Measurements from ENCODE around the gene FZD7. TPM values are rescaled to one million over a fixed set of nuclear protein-coding genes. Genes with fewer than 3 reads are reported as not detected.

FZD7 gene
- total and polyA plus RNA-seq, 10 of the 15 experiments (the other 5 are each of a cell fraction or from before 2014, with no cell fraction given), result 0.24 to 2.4 (median 0.75) TPM

DNA sequence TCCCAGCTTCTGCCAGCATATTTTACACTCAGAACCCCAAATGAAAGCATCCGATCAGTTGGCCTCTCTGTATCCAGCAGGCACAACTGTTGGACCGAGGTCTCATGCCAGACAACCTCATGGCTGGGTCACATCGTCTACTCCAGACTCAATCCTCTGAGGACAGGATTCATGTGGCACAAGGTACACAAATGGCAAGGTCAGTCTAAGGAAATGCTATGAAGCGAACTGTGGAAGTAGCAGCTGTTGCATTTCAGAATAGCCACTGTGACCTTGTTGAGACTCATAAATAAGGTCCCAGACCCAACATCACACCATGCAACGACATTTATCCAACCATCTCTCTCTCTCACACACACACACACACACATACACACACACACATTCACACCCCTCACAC, 7.1 kb upstream of the FZD7 start:
- ChIA-PET RAD21 (ENCODE audit: unreplicated experiment) (no interaction called here), SMC1A (ENCODE audit: uncharacterized antibody, unreplicated experiment) (interaction anchor here (0.7 to 1.3 kb wide), 2 partner anchors 21 to 574 kb away, joined by 3 to 4 read pairs; no protein-coding TSS in a partner anchor), CTCF (interaction anchor here (0.8 to 1.1 kb wide), 2 partner anchors 8 kb away, joined by 3 read pairs; no protein-coding TSS in a partner anchor), POLR2A (interaction anchor here (0.6 kb wide), 1 partner anchor 13 kb away, joined by 3 read pairs; no protein-coding TSS in a partner anchor)
- TF ChIP-seq NR2C1 (IDR thresholded peaks at IDR 0.05) (no peak), GATAD2B (conservative IDR thresholded peaks at IDR 0.05; ENCODE audit: low read depth) (no peak), KAT2A (conservative IDR thresholded peaks at IDR 0.05; ENCODE audit: control insufficient read depth, low read depth, low read length) (no peak), SRF (IDR thresholded peaks at IDR 0.05; ENCODE audit: low read depth in 2 of 2, low read length in 2 of 2) (no peak), NR2F1 (conservative IDR thresholded peaks at IDR 0.05) (no peak)
- TF ChIP-seq, protein P1, sequence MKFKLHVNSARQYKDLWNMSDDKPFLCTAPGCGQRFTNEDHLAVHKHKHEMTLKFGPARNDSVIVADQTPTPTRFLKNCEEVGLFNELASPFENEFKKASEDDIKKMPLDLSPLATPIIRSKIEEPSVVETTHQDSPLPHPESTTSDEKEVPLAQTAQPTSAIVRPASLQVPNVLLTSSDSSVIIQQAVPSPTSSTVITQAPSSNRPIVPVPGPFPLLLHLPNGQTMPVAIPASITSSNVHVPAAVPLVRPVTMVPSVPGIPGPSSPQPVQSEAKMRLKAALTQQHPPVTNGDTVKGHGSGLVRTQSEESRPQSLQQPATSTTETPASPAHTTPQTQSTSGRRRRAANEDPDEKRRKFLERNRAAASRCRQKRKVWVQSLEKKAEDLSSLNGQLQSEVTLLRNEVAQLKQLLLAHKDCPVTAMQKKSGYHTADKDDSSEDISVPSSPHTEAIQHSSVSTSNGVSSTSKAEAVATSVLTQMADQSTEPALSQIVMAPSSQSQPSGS (IDR thresholded peaks at IDR 0.05; ENCODE audit: low read length), result no peak
- TF ChIP-seq, protein P2, sequence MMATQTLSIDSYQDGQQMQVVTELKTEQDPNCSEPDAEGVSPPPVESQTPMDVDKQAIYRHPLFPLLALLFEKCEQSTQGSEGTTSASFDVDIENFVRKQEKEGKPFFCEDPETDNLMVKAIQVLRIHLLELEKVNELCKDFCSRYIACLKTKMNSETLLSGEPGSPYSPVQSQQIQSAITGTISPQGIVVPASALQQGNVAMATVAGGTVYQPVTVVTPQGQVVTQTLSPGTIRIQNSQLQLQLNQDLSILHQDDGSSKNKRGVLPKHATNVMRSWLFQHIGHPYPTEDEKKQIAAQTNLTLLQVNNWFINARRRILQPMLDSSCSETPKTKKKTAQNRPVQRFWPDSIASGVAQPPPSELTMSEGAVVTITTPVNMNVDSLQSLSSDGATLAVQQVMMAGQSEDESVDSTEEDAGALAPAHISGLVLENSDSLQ (IDR thresholded peaks at IDR 0.05), result no peak
- TF ChIP-seq, protein P3, sequence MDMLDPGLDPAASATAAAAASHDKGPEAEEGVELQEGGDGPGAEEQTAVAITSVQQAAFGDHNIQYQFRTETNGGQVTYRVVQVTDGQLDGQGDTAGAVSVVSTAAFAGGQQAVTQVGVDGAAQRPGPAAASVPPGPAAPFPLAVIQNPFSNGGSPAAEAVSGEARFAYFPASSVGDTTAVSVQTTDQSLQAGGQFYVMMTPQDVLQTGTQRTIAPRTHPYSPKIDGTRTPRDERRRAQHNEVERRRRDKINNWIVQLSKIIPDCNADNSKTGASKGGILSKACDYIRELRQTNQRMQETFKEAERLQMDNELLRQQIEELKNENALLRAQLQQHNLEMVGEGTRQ (IDR thresholded peaks at IDR 0.05; ENCODE audit: borderline replicate concordance, low read depth, low read length), result no peak
- DNase-seq (ENCODE audit: low read depth, low spot score) (no peak), FAIRE-seq (no peak), ATAC-seq (no peak)
- in situ Hi-C loops (cut with MboI) (no loop called here), intact Hi-C loops (cut with micrococcal nuclease; ENCODE audit: unreplicated experiment) (no loop called here)
- Histone ChIP-seq H3K27ac (ENCODE audit: control insufficient read depth, insufficient read depth) (no peak overlapping the region), H3K79me2 (ENCODE audit: control insufficient read depth, insufficient read depth, low read length) (no peaks in the 10 kb centered on the region), H3K9me3 (replicated peaks; ENCODE audit: control insufficient read depth, insufficient read depth, low read length) (no peaks in the 10 kb centered on the region), H3K4me2 (ENCODE audit: control insufficient read depth, insufficient read depth) (no peak overlapping the region), H3K4me1 (ENCODE audit: control insufficient read depth, insufficient read depth, low read length) (no peaks in the 10 kb centered on the region), H2AFZ (ENCODE audit: control insufficient read depth, low read depth, low read length) (no peak overlapping the region), H3K27me3 (replicated peaks in 1 of 2; ENCODE audit: control insufficient read depth in 2 of 2, insufficient read depth in 2 of 2, low read length in 1 of 2) (peaks cover 0 to 4% of the 10 kb centered on the region in 2 experiments; a peak in 1 of 4 replicates), H4K20me1 (ENCODE audit: control insufficient read depth, insufficient read depth) (no peaks in the 10 kb centered on the region), H3K9ac (ENCODE audit: control insufficient read depth, insufficient read depth, low read length) (no peak overlapping the region), H3K36me3 (ENCODE audit: control insufficient read depth in 2 of 2, insufficient read depth in 2 of 2, low read length in 1 of 2) (no peaks in the 10 kb centered on the region), H3K4me3 (no peak overlapping the region)
- 45% methylated on average over 5 of the region's 5 CpGs for WGBS (ENCODE audit: insufficient coverage, insufficient replicate concordance, low lambda C conversion rate, missing lambda C conversion rate)
- no TSS peak for BruUV-seq (replicated peaks)

Measured in GM12878 (cell line).